Common myeloid progenitor, CD34-positive (primary cell): ENCODE results near the gene OR8G5.
A peak's percentile ranks its signal among the peaks of the same experiment; 100 is the strongest.

Experiments used
- CTCF ChIA-PET: fragments of 350-600 bp; sonication (Branson Sonifier 250); formaldehyde crosslinking; loops from one replicate; lab custom pipeline; 2021; ENCODE audit warnings: antibody characterized with exemption; lab: Charles Lee
- POLR2A ChIA-PET: fragments of 350-600 bp; sonication (Branson Sonifier 250); formaldehyde crosslinking; loops from one replicate; lab custom pipeline; 2021; ENCODE audit warnings: antibody characterized with exemption; lab: Charles Lee
- DNase-seq, 3 donors: peaks; one replicate each; pipeline versions ENCODE4 v3.0.0 to v3.0.0-alpha.2; 2013
- H3K27ac ChIP-seq, 2 experiments: 1 replicate in 1 of 2; 2 replicates in 1 of 2; pipeline ENCODE4 v1.7.0; 2013; ENCODE audit warnings: inconsistent platforms in 2 of 2, low read length in 2 of 2, mild to moderate bottlenecking in 2 of 2, low read depth in 1 of 2, moderate library complexity in 1 of 2; ENCODE audit not compliant: severe bottlenecking in 2 of 2, insufficient read depth in 1 of 2, poor library complexity in 1 of 2
- H3K27me3 ChIP-seq, 5 experiments: replicated peaks in 2 of 5; 1 replicate in 3 of 5; 2 replicates in 2 of 5; pipeline versions ENCODE4 v1.6.1 to v1.7.0; 2013; ENCODE audit warnings: low read length in 4 of 5, mild to moderate bottlenecking in 2 of 5, moderate library complexity in 2 of 5, inconsistent platforms in 1 of 5; ENCODE audit not compliant: insufficient read depth in 5 of 5, control insufficient read depth in 4 of 5
- H3K36me3 ChIP-seq, 4 experiments: 1 replicate in 2 of 4; 2 replicates in 2 of 4; pipeline versions ENCODE4 v1.6.1 to v1.7.0; 2013; ENCODE audit warnings: low read length in 3 of 4, control low read depth in 1 of 4, mild to moderate bottlenecking in 1 of 4; ENCODE audit not compliant: control insufficient read depth in 4 of 4, insufficient read depth in 4 of 4
- H3K4me1 ChIP-seq, 4 experiments: 1 replicate in 3 of 4; 2 replicates in 1 of 4; pipeline versions ENCODE4 v1.6.1 to v1.7.1; 2013; ENCODE audit warnings: low read length in 3 of 4, mild to moderate bottlenecking in 3 of 4, control low read depth in 1 of 4, inconsistent platforms in 1 of 4, moderate library complexity in 1 of 4; ENCODE audit not compliant: control insufficient read depth in 4 of 4, insufficient read depth in 4 of 4; ENCODE audit errors: control extremely low read depth in 1 of 4
- H3K4me3 ChIP-seq, 7 experiments: 1 replicate in 4 of 7; 2 replicates in 3 of 7; pipeline versions ENCODE4 v1.5.1 to v1.7.0; 2013; ENCODE audit warnings: mild to moderate bottlenecking in 7 of 7, low read length in 6 of 7, moderate library complexity in 6 of 7, inconsistent platforms in 2 of 7, low read depth in 2 of 7, control low read depth in 1 of 7; ENCODE audit not compliant: insufficient read depth in 4 of 7, control insufficient read depth in 1 of 7; ENCODE audit errors: extremely low read depth in 1 of 7
- H3K9me3 ChIP-seq, 5 experiments: 1 replicate in 4 of 5; 2 replicates in 1 of 5; pipeline versions ENCODE4 v1.6.1 to v1.7.1; 2013; ENCODE audit warnings: low read length in 4 of 5, mild to moderate bottlenecking in 2 of 5, inconsistent platforms in 1 of 5, low read depth in 1 of 5, moderate library complexity in 1 of 5; ENCODE audit not compliant: control insufficient read depth in 4 of 5, insufficient read depth in 2 of 5; ENCODE audit errors: control extremely low read depth in 1 of 5
- WGBS: methylation state at CpG from one replicate; pipeline ENCODE4 v1.1.5; 2013; ENCODE audit not compliant: insufficient coverage; 5-methylcytosine and 5-hydroxymethylcytosine counted together

OR8G5 gene

GRCh38 chr11:124278261-124278660, 22.1 kb downstream of the OR8G5 start:
- Histone ChIP-seq H3K27me3 (no peaks in the 10 kb centered on the region), H3K27ac (no peak overlapping the region), H3K36me3 (no peaks in the 10 kb centered on the region), H3K4me3 (no peak overlapping the region), H3K9me3 (peaks cover 0 to 2% (median 0%) of the 10 kb centered on the region in 5 experiments), H3K4me1 (peaks cover 5 to 39% (median 27%) of the 10 kb centered on the region in 4 experiments)
- no CpG with 5 or more reads among the region's 2 CpGs for WGBS
- ChIA-PET POLR2A (no interaction called here), CTCF (interaction anchor here (0.7 to 2.6 kb wide), 14 partner anchors 10 to 208 kb away, joined by 3 to 40 read pairs (median 5); partner anchors contain the start of gene VWA5A)
- DNase-seq: no peak

GRCh38 chr11:124285610-124286344, 29.6 kb downstream of the OR8G5 start:
- DNase-seq: no peak
- Histone ChIP-seq H3K9me3 (peaks cover 0 to 13% (median 0%) of the 10 kb centered on the region in 5 experiments), H3K36me3 (no peaks in the 10 kb centered on the region), H3K4me3 (no peak overlapping the region), H3K27ac (no peak overlapping the region), H3K27me3 (no peaks in the 10 kb centered on the region), H3K4me1 (no peaks in the 10 kb centered on the region)
- ChIA-PET POLR2A (no interaction called here), CTCF (no interaction called here)
- WGBS: no CpG with 5 or more reads among the region's 3 CpGs

DNA sequence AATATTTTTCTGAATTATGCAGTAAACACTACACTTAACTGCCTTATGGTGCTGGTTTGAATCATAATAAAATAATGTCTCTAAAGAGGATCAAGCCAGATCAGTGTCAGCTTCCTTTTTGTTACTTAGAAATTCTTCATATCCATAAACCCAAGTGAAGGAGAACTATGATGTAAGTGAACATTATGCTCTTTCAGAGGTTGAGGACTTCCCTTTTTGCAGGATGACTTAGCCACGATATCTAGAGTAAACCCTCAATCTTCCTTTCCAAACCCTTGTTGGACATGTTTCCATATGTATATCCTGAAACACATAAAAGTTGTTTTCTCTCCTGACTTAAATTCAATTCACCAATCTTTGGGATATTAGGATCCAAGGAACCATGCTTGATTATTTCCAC, 38.5 kb downstream of the OR8G5 start:
- no peaks in the 10 kb centered on the region for H3K36me3 ChIP-seq
- WGBS: 0% methylated on average over 1 of the region's 1 CpG
- peaks cover 0 to 5% (median 0%) of the 10 kb centered on the region in 5 experiments for H3K9me3 ChIP-seq
- CTCF ChIA-PET: no interaction called here
- no peaks in the 10 kb centered on the region for H3K27me3 ChIP-seq
- DNase-seq: peak in 2 of 3 donors; percentile 42 to 52
- peaks cover 0 to 6% (median 0%) of the 10 kb centered on the region in 4 experiments for H3K4me1 ChIP-seq
- no peak overlapping the region for H3K4me3 ChIP-seq
- no peak overlapping the region for H3K27ac ChIP-seq
- POLR2A ChIA-PET: no interaction called here

- POLR2A ChIA-PET: no interaction called here
- H3K4me1 ChIP-seq: peaks cover 0 to 6% (median 0%) of the 10 kb centered on the region in 4 experiments
- H3K9me3 ChIP-seq: peaks cover 0 to 2% (median 0%) of the 10 kb centered on the region in 5 experiments
- CTCF ChIA-PET: no interaction called here
- H3K27me3 ChIP-seq: no peaks in the 10 kb centered on the region
- H3K4me3 ChIP-seq: no peak overlapping the region
- no peak for DNase-seq
- no peak overlapping the region for H3K27ac ChIP-seq
- H3K36me3 ChIP-seq: no peaks in the 10 kb centered on the region
Measured at GRCh38 chr11:124296016-124296415, 39.8 kb downstream of the OR8G5 start.

DNA sequence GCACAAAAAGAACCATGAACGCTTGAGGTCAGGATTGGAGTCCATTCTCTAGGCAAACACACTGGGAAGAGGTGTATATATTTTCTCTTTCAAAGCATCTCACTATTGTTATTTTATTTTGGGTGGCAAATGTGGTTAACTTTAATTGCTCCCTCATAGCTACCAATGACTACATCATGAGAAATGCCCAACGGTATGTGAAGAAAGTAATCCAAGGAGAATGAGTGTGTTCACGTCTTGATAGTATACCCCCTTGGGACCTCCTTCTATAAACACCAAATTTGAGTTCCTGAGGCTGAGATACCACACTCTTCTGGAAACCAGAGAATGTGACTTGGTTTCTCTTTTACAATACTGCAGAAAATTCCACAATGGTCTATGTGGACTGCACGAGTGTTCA, 41.7 kb downstream of the OR8G5 start:
- POLR2A ChIA-PET: no interaction called here
- Histone ChIP-seq H3K27me3 (no peaks in the 10 kb centered on the region), H3K36me3 (no peaks in the 10 kb centered on the region), H3K9me3 (peaks cover 0 to 2% (median 0%) of the 10 kb centered on the region in 5 experiments), H3K4me3 (no peak overlapping the region), H3K27ac (no peak overlapping the region), H3K4me1 (peaks cover 0 to 6% (median 0%) of the 10 kb centered on the region in 4 experiments)
- DNase-seq: no peak
- 100% methylated on average over 1 of the region's 4 CpGs for WGBS
- CTCF ChIA-PET: no interaction called here

DNA sequence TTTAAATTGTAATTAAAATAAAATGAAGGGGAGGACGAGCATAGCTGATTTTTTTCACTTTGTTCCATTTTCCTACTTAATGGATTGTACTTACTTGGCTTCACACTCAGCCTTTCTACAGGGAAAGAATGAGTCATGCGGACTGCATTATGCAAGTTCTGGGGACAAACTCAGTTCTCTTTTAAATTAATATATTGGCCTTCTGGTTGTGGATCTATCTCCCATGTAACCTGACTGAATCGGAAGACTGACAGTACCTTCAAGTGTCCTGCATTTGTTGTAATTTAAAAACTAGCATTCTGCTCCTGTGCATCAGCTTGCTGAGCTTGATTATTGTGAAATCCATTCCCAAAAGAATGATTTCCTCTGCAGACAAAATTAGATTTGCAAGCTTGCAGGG, 45.4 kb downstream of the OR8G5 start:
- H3K9me3 ChIP-seq: peaks cover 0 to 2% (median 0%) of the 10 kb centered on the region in 5 experiments
- DNase-seq: no peak
- no peaks in the 10 kb centered on the region for H3K27me3 ChIP-seq
- WGBS: 100% methylated on average over 2 of the region's 3 CpGs
- no peak overlapping the region for H3K27ac ChIP-seq
- POLR2A ChIA-PET: no interaction called here
- H3K4me1 ChIP-seq: no peaks in the 10 kb centered on the region
- CTCF ChIA-PET: interaction anchor here (1.2 kb wide), 1 partner anchor 21 kb away, joined by 3 read pairs; no protein-coding TSS in a partner anchor
- H3K36me3 ChIP-seq: no peaks in the 10 kb centered on the region
- H3K4me3 ChIP-seq: no peak overlapping the region

DNA sequence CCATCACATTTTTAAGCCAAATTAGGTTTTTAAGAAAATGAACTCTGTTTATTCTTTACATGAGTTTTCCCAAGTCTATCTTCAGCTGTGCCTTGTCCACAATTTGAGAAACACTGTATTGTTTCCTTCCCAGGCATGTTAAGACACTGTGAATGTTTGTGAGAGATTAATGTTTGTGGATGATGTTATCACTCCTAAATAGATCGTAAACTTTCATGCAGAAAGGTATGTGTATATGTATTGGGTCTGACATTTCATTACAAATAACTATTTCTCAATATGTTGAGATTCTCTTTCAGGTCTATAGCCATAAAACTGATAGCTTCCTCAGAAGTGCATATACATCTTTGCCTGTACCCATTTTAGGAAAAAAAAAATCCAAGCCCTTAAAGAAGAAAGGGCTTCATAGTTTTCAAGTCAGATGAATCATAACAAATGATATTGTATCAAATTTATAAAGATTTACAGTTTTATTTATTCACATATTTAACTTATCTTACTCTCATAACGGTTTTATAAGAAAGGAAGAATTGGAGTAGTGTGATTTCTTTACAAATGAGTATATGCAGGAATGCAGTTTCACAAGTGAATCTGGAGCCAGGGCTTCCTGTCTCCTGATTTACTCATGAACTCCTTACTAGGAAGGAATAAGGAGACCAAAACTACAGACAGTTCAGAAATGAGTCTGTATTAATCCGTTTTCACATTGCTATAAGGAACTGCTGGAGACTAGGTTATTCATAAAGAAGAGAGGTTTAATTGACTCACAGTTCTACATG, 46.4 kb downstream of the OR8G5 start:
- Histone ChIP-seq H3K36me3 (no peaks in the 10 kb centered on the region), H3K27me3 (no peaks in the 10 kb centered on the region), H3K27ac (no peak overlapping the region), H3K4me1 (no peaks in the 10 kb centered on the region), H3K4me3 (no peak overlapping the region), H3K9me3 (peaks cover 0 to 2% (median 0%) of the 10 kb centered on the region in 5 experiments)
- ChIA-PET CTCF (no interaction called here), POLR2A (no interaction called here)
- no peak for DNase-seq
- WGBS: 91% methylated on average over 1 of the region's 3 CpGs
